H1 (cell line): Measurements from ENCODE around the gene TDRD9.

Experiments
- CBX8 ChIP-seq: fragments of 300-800, 300-1000 bp; sonication (generic); IDR thresholded peaks from 2 replicates; pipeline ENCODE4 v1.7.1; 2016; ENCODE audit warnings: low read depth, low read length, borderline replicate concordance
- CEBPB ChIP-seq: IDR thresholded peaks from 2 replicates; pipeline ENCODE4 v1.6.1; 2012; ENCODE audit warnings: low read depth, low read length
- EP300 ChIP-seq, 2 experiments: IDR thresholded peaks; 1 replicate in 1 of 2; 2 replicates in 1 of 2; pipeline ENCODE4 v1.6.1; 2011 to 2012; ENCODE audit warnings: low read depth in 2 of 2, low read length in 2 of 2, mild to moderate bottlenecking in 2 of 2, borderline replicate concordance in 1 of 2, inconsistent platforms in 1 of 2, moderate library complexity in 1 of 2
- PHF8 ChIP-seq: fragments of 200-600 bp; sonication (generic); conservative IDR thresholded peaks from 2 replicates; pipeline ENCODE4 v1.7.1; 2012; ENCODE audit warnings: low read depth, mild to moderate bottlenecking, inconsistent platforms, low read length, moderate library complexity
- POLR2A ChIP-seq, 2 experiments: IDR thresholded peaks; 1 replicate in 1 of 2; 2 replicates in 1 of 2; pipeline ENCODE4 v1.6.1; 2011; ENCODE audit warnings: low read depth in 2 of 2, low read length in 2 of 2, mild to moderate bottlenecking in 2 of 2; ENCODE audit errors: control extremely low read depth in 1 of 2
- RFX5 ChIP-seq: IDR thresholded peaks from 2 replicates; pipeline ENCODE4 v1.6.1; 2011; ENCODE audit warnings: low read depth, low read length, improper control_type of control experiment, borderline replicate concordance
- RXRA ChIP-seq: IDR thresholded peaks from 2 replicates; pipeline ENCODE4 v1.6.1; 2011; ENCODE audit warnings: low read depth, mild to moderate bottlenecking, low read length, moderate library complexity; ENCODE audit not compliant: insufficient read depth
- TF ChIP-seq, protein P1 (sequence below), 3 experiments: IDR thresholded peaks; 1 replicate in 2 of 3; 2 replicates in 1 of 3; pipeline versions ENCODE4 v1.5.1 to v1.6.1; 2011; ENCODE audit warnings: low read length in 3 of 3, mild to moderate bottlenecking in 3 of 3, inconsistent platforms in 2 of 3, low read depth in 1 of 3, moderate library complexity in 1 of 3; ENCODE audit not compliant: insufficient read depth in 1 of 3; ENCODE audit errors: control extremely low read depth in 1 of 3

DNA sequence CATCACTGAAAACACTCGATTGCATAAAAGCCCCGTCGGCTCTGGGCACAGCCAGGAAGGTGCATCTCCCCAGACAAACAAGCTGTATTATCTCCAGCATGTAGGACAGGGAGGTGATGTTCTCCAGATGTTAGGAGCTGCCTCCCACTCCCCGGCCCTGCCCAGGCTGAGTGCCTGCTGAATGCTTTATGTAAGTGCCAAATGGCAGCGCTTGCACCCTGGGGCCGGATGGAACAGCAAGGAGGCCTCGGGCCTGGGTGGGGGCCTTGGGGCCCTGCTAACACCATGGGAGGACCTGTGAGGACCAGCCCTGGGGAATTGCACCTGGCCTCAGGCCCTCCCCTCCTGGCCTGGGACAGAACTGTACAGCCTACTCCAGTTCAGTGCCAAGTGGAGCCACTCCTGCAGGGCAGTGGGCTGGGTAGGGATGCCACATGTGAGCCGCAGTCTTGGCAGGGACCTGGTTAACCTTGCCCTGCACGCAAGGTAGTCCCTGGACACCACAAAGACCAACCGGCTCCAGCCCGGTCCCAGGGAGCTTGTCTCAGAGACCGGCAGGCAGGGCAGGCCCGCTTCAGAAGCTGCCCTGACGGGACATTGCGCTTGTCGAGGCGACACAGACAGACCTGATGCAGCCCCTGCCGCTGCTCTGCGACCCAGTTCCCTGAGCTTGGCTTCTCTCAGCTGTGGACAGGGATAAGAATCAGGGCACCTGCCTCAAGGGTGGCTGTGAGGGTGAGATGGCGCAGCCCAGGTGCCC lies 45.6 kb upstream of the TDRD9 start:
- TF ChIP-seq, protein P1, sequence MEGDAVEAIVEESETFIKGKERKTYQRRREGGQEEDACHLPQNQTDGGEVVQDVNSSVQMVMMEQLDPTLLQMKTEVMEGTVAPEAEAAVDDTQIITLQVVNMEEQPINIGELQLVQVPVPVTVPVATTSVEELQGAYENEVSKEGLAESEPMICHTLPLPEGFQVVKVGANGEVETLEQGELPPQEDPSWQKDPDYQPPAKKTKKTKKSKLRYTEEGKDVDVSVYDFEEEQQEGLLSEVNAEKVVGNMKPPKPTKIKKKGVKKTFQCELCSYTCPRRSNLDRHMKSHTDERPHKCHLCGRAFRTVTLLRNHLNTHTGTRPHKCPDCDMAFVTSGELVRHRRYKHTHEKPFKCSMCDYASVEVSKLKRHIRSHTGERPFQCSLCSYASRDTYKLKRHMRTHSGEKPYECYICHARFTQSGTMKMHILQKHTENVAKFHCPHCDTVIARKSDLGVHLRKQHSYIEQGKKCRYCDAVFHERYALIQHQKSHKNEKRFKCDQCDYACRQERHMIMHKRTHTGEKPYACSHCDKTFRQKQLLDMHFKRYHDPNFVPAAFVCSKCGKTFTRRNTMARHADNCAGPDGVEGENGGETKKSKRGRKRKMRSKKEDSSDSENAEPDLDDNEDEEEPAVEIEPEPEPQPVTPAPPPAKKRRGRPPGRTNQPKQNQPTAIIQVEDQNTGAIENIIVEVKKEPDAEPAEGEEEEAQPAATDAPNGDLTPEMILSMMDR (IDR thresholded peaks at IDR 0.05; ENCODE audit: control extremely low read depth in 1 of 3, insufficient read depth in 1 of 3, low read depth in 1 of 3, low read length in 3 of 3): no peak
- TF ChIP-seq RXRA: no peak
- no peak for TF ChIP-seq CBX8
- no peak for TF ChIP-seq RFX5
- TF ChIP-seq PHF8: no peak
- no peak for TF ChIP-seq EP300 (IDR thresholded peaks at IDR 0.05; ENCODE audit: borderline replicate concordance in 1 of 2, low read depth in 2 of 2, low read length in 2 of 2)
- TF ChIP-seq POLR2A (IDR thresholded peaks at IDR 0.05; ENCODE audit: control extremely low read depth in 1 of 2, low read depth in 2 of 2, low read length in 2 of 2): no peak
- no peak for TF ChIP-seq CEBPB
